Rectal smooth muscle tissue (tissue), 1 donor: ENCODE measurements around the gene C2orf81.
A peak's percentile ranks its signal among the peaks of the same experiment; 100 is the strongest.

Experiments
- H3K27ac ChIP-seq: one replicate; pipeline ENCODE4 v1.7.0; 2013; ENCODE audit warnings: low read depth, low read length, inconsistent platforms
- H3K27me3 ChIP-seq: one replicate; pipeline ENCODE4 v1.7.0; 2013; ENCODE audit warnings: low read length; ENCODE audit not compliant: control insufficient read depth, insufficient read depth
- H3K36me3 ChIP-seq: one replicate; pipeline ENCODE4 v1.7.0; 2013; ENCODE audit warnings: low read length; ENCODE audit not compliant: control insufficient read depth, insufficient read depth
- H3K4me1 ChIP-seq: one replicate; pipeline ENCODE4 v1.7.0; 2013; ENCODE audit warnings: low read length; ENCODE audit not compliant: control insufficient read depth, insufficient read depth
- H3K4me3 ChIP-seq: one replicate; pipeline ENCODE4 v1.7.0; 2013; ENCODE audit warnings: low read length
- H3K9ac ChIP-seq: one replicate; pipeline ENCODE4 v1.7.0; 2013; ENCODE audit warnings: low read length

C2orf81 gene

GRCh38 chr2:74390606-74391005 is 30.8 kb downstream of the C2orf81 start:
- H3K9ac ChIP-seq = no peak overlapping the region
- no peaks in the 10 kb centered on the region for H3K36me3 ChIP-seq
- peaks cover 7% of the 10 kb centered on the region for H3K4me1 ChIP-seq
- peak overlapping the region; percentile 67 for H3K4me3 ChIP-seq
- no peak overlapping the region for H3K27ac ChIP-seq
- no peaks in the 10 kb centered on the region for H3K27me3 ChIP-seq

DNA sequence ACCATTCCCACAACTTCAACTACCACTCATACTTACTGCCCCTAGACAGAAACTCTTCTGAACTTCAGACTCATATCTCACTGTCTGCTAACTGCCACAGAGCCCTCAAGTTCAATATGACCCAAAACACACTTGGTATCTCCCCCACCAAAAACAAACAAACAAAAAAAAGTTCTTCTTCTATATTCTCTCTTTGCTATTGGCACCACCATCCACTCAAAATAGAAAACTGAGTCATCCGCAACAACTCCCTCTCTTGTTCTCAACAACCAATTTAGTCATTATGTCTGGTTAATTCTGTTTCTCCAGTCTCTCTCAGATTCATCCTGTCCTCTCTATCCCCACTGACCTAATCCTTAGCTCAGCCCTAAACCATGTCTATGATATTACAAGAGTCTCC is 34.1 kb downstream of the C2orf81 start:
- H3K27ac ChIP-seq = no peak overlapping the region
- H3K4me1 ChIP-seq = peaks cover 12% of the 10 kb centered on the region
- H3K36me3 ChIP-seq = no peaks in the 10 kb centered on the region
- no peak overlapping the region for H3K4me3 ChIP-seq
- no peak overlapping the region for H3K9ac ChIP-seq
- H3K27me3 ChIP-seq = no peaks in the 10 kb centered on the region

- no peak overlapping the region for H3K9ac ChIP-seq
- peaks cover 11% of the 10 kb centered on the region for H3K4me1 ChIP-seq
- no peak overlapping the region for H3K4me3 ChIP-seq
- H3K27me3 ChIP-seq = no peaks in the 10 kb centered on the region
- H3K36me3 ChIP-seq = no peaks in the 10 kb centered on the region
- no peak overlapping the region for H3K27ac ChIP-seq
These were observed 36.0 kb downstream of the C2orf81 start for GRCh38 chr2:74385396-74385795.

GRCh38 chr2:74384051-74384450 is 37.4 kb downstream of the C2orf81 start:
- no peak overlapping the region for H3K9ac ChIP-seq
- no peaks in the 10 kb centered on the region for H3K27me3 ChIP-seq
- H3K4me3 ChIP-seq = no peak overlapping the region
- peaks cover 1% of the 10 kb centered on the region for H3K36me3 ChIP-seq
- no peak overlapping the region for H3K27ac ChIP-seq
- H3K4me1 ChIP-seq = peaks cover 19% of the 10 kb centered on the region

GRCh38 chr2:74383254-74383653 is 38.2 kb downstream of the C2orf81 start:
- Histone ChIP-seq H3K27ac (no peak overlapping the region), H3K27me3 (no peaks in the 10 kb centered on the region), H3K4me1 (peaks cover 20% of the 10 kb centered on the region), H3K36me3 (peaks cover 4% of the 10 kb centered on the region), H3K4me3 (no peak overlapping the region), H3K9ac (no peak overlapping the region)

DNA sequence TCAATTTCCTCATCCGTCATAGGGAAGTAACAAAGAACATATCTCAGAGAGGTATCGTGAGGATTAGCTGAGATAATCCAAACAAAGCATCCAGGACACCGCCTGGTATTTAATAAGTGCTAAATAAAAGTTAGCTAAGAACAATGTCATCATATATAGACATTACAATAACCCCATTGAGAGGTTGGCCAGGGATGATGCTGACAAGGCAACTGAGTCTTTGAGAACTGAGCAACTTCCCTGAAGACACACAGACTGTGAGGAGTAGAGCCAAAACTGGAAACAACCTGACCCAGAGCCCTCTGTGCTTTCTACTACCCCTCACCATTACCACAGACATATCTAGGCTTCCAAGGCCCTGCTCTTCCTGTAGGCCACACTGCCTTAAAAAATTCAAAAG is 39.7 kb downstream of the C2orf81 start:
- Histone ChIP-seq H3K27ac (no peak overlapping the region), H3K9ac (no peak overlapping the region), H3K4me3 (no peak overlapping the region), H3K4me1 (peaks cover 20% of the 10 kb centered on the region), H3K36me3 (peaks cover 15% of the 10 kb centered on the region), H3K27me3 (no peaks in the 10 kb centered on the region)

- Histone ChIP-seq H3K27ac (peak within 1 kb of the TSS; percentile 40), H3K4me1 (peaks cover 20% of the 10 kb centered on the region), H3K36me3 (peaks cover 19% of the 10 kb centered on the region), H3K9ac (peak within 1 kb of the TSS; percentile 38), H3K4me3 (peak within 1 kb of the TSS; percentile 58), H3K27me3 (no peaks in the 10 kb centered on the region)
These were observed 41.3 kb downstream of the C2orf81 start, which contains the start of gene DCTN1 for GRCh38 chr2:74379851-74380789. Gene DCTN1 (minus strand): TSS chr2:74380311. CDS start chr2:74380037, 274 bp downstream.

DNA sequence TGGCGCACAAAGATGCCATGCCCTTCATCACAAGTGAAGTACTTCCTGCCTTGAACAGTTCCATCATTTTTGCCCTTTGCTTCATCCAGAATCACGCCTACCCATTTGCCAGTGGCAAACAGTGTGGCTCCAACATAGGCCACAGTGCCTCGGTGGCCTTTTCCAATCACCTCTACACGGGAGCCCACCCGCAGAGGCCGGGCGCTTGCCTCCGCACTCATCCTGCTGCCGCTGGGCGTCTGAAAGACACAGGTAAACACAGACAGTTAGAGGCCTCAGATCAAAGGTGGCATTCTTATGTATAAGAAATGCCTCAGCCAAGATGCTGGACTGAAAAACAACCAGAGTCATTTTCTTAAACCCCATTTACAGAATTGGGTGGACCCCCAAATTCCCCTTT is 43.4 kb downstream of the C2orf81 start:
- Histone ChIP-seq H3K4me1 (peaks cover 20% of the 10 kb centered on the region), H3K9ac (no peak overlapping the region), H3K27ac (no peak overlapping the region), H3K4me3 (no peak overlapping the region), H3K36me3 (peaks cover 19% of the 10 kb centered on the region), H3K27me3 (no peaks in the 10 kb centered on the region)

- Histone ChIP-seq H3K9ac (no peak overlapping the region), H3K27me3 (no peaks in the 10 kb centered on the region), H3K4me3 (no peak overlapping the region), H3K27ac (no peak overlapping the region), H3K4me1 (peaks cover 20% of the 10 kb centered on the region), H3K36me3 (peaks cover 25% of the 10 kb centered on the region)
These were observed 45.6 kb downstream of the C2orf81 start for GRCh38 chr2:74375838-74376237.

- H3K9ac ChIP-seq = no peak overlapping the region
- peaks cover 36% of the 10 kb centered on the region for H3K36me3 ChIP-seq
- H3K4me1 ChIP-seq = peaks cover 12% of the 10 kb centered on the region
- H3K27me3 ChIP-seq = no peaks in the 10 kb centered on the region
- no peak overlapping the region for H3K27ac ChIP-seq
- peak overlapping the region; percentile 40 for H3K4me3 ChIP-seq
These were observed 46.8 kb downstream of the C2orf81 start for GRCh38 chr2:74374509-74375205.

GRCh38 chr2:74373985-74374384 is 47.4 kb downstream of the C2orf81 start:
- Histone ChIP-seq H3K27me3 (no peaks in the 10 kb centered on the region), H3K36me3 (peaks cover 39% of the 10 kb centered on the region), H3K27ac (no peak overlapping the region), H3K4me1 (peaks cover 5% of the 10 kb centered on the region), H3K4me3 (peak overlapping the region; percentile 40), H3K9ac (no peak overlapping the region)

GRCh38 chr2:74373221-74373676 is 48.2 kb downstream of the C2orf81 start:
- Histone ChIP-seq H3K4me3 (no peak overlapping the region), H3K9ac (no peak overlapping the region)

More at GRCh38 chr2:74373221-74373676, 48.2 kb downstream of the C2orf81 start:
- H3K4me1 ChIP-seq = peaks cover 5% of the 10 kb centered on the region
- peaks cover 44% of the 10 kb centered on the region for H3K36me3 ChIP-seq
- H3K27me3 ChIP-seq = no peaks in the 10 kb centered on the region
- H3K27ac ChIP-seq = no peak overlapping the region
